ENCODE data around the gene NPAS3.

NPAS3 gene

GRCh38 chr14:33602396-33602795 is 663.7 kb downstream of the NPAS3 start:
- DNase-seq = no peak

DNA sequence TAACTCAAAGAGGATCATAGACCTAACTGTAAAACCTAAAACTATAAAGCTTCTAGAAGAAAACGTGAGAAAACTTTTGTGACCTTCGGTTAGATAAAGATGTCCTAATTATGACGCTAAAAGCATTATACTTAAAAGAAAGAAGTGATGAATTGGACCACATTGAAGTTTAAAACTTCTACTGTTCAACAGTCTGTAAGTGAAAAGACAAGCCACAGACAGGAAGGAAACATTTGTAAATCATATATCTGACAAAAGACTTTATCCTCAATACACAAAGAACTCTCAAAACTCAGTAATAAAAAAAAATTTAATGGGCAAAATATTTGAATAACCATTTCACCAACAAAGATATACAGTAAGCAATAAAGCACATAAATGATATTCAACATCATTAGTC is 667.9 kb downstream of the NPAS3 start:
- no peak for DNase-seq

DNA sequence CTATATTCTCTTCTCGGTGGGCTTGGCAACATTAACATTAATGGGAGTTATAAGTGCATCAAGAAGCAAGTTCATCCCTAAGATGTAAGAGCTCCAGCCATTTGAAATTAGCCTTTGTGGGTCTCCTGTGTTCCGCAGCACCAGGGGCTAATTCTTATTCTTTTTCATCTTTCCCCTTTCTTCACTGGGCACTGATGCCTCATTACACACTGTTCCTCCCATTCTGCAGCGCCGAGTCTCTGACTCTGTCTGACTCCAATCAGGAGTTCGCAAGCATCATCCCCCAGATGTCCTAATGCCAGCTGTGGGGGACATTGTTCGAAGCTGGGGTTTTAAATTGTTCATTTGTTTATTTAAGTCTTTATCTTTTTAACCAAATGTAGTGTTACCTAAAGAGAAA is 670.9 kb downstream of the NPAS3 start:
- no peak for DNase-seq

DNA sequence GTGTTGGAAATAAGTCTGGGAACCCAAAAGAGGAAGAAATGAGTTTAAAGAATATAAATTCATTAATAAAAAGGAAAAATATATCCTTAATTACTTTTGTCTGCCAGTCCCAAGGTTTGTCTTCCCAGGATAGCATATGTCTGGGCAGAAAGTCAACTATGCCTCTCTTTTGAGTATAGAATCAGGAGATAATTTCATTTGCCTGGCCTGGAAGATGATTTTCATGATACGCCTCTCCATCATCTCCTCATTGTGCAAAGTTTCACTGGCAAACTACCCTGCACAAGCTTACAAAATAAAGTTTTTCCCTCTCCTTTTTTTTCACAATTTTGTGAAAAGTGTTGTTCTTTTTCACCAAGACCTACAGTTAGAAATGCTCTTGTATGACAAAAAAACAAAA is 671.4 kb downstream of the NPAS3 start:
- DNase-seq = no peak

- no peak for DNase-seq
These were observed 672.9 kb downstream of the NPAS3 start for GRCh38 chr14:33611405-33612196.

DNA sequence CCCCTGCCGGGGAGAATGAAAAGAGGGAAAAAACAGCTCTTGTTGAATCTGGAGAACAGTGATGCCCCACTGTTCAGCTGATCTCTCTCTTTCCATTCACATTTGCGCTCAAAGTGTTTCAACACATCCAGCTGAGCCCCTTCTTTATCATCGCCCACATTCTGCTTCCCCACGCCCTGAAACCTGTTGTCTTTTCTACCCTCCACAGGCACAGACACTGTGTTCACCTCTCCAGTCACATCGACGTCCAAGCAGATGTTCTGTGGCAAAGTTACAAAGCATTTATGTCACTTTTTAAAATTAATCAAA is 673.5 kb downstream of the NPAS3 start:
- DNase-seq = no peak

- no peak for DNase-seq
These were observed 678.5 kb downstream of the NPAS3 start for GRCh38 chr14:33617154-33617553.

GRCh38 chr14:33618361-33619105 is 679.9 kb downstream of the NPAS3 start:
- no peak for DNase-seq

DNA sequence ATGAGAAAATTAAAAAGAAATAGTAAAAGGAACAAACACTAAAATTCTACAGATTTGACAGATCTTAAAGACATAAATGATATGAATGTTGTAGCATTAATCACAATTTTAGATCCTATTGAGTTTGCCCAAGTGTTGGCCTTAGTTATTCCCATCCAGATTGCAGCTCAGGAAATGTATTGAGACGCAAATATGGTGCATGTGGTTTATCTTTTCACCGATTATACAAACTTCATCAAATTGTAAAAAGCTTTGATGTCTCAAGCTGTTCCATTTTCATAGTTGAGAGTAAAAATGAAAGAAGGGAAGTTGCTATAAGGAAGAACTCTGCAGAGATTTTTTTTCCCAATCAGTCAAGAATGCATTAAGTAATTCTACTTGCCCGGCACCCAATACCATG is 683.8 kb downstream of the NPAS3 start:
- DNase-seq = no peak

- no peak for DNase-seq
These were observed 691.1 kb downstream of the NPAS3 start for GRCh38 chr14:33629792-33630191.

DNA sequence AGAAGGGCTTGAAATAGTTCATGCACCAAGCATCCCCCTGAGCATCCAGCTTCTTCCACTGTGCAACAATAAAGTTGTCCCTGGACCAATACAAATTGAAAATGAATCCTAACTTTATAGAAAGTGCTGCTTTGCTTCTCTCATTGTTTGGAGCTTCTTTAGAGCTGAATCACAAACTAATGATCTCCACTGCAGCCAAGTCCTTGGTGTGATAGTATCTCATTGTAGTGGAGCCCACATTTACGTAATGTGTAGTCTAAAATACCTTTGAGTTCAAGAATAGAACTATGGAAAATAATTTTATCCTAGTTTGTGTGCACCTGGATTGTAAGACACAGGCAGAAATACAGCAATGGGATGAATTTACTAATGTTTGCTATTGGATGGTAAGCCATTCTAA is 692.3 kb downstream of the NPAS3 start:
- DNase-seq = no peak

DNA sequence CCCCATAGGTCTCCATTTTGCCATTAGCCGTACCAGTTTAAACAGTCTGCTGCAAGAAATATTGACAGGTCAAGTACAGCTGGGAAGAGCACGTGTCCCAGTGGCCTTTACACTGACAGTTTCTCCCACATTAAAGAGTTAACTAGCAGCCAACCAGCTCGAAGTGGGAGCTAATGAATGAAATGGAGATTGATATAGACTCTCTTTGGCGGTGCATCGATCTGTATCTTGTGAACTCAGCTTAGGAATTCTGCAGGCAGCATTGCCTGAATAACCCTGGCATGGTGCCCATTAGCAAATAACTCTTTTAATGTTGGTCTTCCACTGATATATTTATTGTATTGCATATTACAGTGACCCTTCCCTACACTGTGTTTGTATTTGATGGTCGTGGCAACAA is 692.8 kb downstream of the NPAS3 start:
- no peak for DNase-seq

DNA sequence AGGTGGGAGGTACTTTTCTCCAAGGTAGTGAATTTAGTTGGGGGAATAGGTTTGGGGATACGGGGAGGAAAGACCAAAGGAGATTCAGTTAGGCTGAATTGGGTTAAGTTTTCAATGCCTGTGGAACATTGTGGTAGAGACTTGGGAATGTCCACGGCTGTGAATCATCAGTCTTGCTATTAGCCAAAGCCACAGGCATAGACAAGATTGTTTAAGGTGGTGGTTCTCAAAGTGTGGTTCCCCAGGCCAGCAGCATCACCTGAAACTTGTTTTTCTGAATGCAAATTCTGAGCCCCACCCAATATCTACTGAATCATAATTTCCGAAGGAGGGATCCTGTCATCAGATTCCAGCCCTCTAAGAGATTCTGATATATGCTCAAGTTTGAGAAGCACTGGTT is 696.0 kb downstream of the NPAS3 start:
- DNase-seq = no peak

- no peak for DNase-seq
These were observed 698.0 kb downstream of the NPAS3 start for GRCh38 chr14:33636716-33637115.

DNA sequence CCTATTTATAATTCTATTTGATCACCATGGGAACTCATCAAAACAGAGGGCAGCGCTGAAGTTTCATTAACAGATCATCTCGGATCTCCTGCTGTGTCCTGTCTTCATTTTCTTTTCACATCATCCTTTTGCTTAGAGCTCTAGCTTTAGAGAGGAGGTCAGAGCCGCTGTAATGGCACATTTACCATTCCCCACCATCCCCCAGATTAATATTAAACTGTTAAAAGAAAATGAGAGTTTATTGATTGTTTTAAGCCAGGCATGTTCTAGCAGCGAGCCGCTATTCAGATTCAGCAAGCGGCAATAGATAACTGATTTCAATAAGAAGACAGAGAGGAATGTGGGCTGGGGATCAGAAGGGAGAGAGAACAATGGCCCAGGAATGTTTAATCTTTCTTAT is 703.4 kb downstream of the NPAS3 start:
- no peak for DNase-seq

DNA sequence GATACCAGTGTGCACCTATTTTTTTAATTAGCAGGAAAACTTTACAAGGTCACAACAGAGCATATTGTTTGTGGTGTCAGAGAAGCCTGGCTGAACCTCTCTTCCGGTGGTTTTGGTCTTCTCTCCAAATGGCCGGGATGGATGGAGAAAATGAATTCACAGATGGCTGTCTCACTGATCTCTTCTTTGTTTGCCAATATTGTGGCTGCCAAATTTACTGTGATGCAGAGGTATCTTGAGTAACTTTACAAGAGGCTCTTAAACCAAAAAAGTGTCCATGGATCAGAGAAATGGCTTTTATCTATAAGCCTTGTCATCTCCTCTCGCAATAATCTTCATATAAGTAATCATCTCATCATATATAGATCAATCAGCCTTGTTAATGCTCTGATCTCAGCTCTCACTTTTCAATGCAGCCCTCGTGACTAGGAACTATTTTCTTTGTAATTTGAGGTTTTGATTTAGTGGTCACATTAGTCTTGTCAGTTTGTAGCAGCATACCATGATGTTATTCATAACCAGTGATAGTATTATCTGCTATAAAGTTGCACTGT is 704.1 kb downstream of the NPAS3 start:
- DNase-seq = no peak

DNA sequence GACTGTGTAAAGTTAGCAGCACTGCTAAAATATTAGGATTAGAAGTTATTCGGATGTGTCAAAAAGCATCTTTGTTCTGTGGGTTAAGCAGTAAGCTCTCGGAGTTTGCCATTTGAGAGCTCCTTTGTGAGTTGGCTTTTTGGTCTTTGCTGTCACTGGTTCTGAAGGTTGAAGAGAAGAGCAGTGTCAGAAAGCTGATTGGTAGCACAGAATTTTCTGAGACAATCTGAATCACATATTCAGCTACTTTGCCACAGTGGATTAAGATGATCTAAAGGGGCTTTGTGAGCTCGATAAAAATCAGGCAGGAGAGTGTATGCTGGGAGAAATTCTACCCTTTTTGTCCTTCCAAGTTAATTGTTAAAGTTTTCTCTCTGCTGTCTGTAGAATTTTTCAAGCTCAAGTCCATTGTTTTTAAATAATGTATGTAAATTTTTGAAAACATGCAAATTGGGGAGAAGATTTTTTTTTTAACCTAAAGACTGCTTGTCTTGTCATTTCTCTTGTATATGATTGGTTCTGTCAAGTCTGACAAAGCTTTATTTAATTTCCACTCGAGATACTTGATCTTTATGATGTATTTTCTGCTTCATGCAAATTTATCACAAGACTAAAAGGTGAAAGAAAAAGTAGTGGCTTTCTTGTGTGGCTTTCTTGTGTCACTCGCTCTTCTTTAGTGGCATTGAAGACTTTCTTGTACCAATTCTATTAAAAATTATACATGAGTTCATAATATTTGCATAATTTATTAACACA is 704.9 kb downstream of the NPAS3 start:
- no peak for DNase-seq

- no peak for DNase-seq
These were observed 708.1 kb downstream of the NPAS3 start for GRCh38 chr14:33646692-33647260.

DNA sequence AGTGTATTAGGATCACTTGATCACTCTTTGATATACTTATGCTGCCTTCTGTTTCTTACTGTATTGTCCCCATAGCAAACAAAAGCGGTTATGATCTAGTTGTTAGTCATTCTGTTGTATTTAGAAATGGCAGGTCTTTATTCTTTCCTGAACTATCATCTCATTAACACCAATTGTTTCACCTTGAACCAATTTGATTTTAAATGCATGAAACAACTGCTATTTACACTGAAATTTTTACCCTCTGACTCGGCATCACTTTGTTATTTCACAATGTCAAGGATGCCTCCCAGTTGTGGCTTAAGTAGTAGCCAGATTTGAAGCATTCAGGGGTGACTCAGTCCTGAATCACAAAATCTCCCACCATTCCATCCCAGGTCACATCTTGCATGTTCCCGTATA is 708.7 kb downstream of the NPAS3 start:
- DNase-seq = no peak

- DNase-seq = no peak
These were observed 711.8 kb downstream of the NPAS3 start for GRCh38 chr14:33650430-33650829.

DNA sequence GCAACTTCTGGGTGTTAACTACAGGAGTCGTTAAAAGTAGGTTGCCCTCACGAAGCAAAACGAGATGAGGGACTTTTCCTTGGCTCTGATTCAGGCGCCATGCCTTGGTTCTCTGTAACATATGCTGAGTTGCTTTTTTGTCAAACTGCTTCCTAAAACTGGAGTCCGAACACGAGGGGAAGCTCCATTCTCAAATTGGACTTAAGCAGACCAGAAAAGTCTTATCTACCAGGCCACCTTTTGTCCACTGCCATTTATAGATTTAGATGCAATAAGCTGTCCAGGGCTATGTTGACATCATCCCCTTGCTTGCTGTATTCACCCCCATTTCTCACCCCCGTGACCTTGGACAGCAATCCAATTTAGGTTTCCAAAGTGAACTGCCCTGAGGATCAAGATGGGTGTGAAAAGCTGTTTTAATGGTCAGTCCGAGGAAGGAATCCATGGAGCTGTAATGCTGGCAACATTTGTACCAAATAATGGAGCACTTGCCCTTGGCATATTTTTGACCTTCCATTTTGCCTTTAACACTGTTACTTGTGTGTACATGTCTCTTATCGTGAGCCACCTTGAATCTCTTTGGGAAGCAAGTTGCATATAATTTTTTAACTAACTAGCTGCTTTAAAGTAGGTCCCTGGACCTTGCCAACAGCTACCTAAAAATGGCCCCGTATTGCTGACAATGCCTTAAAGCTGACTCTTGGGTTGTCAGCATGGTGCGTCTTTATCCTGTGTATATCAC is 714.1 kb downstream of the NPAS3 start:
- no peak for DNase-seq

DNA sequence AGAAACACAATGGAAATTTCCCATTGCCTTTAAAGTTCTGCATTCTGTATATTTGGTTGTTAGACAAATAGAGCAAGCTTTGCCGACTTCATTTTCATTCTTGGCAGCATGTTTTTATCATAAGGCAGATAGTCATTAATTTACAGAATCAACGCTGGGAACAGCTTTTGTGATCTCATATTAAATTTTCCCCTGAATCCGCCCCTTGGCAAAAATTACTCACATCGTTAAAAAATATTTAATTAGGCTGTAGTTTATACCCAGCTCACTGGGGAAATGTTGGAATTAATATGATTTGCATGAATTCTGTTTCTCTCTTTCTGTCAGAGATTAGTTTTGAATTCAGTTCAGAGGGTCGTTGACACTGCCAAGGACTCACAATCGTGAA is 714.6 kb downstream of the NPAS3 start:
- DNase-seq = no peak

DNA sequence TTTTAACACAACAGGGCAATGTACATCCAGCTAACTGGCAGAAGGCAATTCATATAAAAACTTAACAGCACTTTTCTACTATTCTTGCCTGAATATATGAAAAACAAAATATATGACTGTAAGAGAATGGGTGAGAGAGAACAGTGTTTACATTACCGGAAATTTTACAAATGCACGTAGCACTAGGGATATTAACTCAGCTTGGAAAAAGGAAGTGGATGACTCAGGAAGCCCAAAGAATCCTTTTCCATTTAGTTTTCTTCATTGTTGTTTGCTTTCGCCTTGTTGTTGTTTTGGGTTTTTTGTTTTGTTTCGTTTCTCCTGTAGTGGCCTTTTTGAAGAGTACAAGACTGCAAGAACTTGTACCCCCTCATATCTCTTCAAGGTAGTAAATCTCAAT is 716.7 kb downstream of the NPAS3 start:
- no peak for DNase-seq

All from NCI-H524 treated with DMSO at 0.1 percent for 48 hours (cell line).